Activated naive CD4-positive, alpha-beta T cell treated with anti-CD3 and anti-CD28 coated beads, Interleukin-2, amount 50 U/mL, for 16 hours (primary cell): ENCODE results near the gene NPFFR2.
"Not testable (repeated sequence)": the region's sequence is repeated elsewhere in the genome, so short reads cannot be mapped to it uniquely, and the experiment has no call there.

ENCODE experiments used
- DNase-seq: peaks from one replicate; pipeline ENCODE4 v3.0.0-alpha.2; 2020

The NPFFR2 gene

DNA sequence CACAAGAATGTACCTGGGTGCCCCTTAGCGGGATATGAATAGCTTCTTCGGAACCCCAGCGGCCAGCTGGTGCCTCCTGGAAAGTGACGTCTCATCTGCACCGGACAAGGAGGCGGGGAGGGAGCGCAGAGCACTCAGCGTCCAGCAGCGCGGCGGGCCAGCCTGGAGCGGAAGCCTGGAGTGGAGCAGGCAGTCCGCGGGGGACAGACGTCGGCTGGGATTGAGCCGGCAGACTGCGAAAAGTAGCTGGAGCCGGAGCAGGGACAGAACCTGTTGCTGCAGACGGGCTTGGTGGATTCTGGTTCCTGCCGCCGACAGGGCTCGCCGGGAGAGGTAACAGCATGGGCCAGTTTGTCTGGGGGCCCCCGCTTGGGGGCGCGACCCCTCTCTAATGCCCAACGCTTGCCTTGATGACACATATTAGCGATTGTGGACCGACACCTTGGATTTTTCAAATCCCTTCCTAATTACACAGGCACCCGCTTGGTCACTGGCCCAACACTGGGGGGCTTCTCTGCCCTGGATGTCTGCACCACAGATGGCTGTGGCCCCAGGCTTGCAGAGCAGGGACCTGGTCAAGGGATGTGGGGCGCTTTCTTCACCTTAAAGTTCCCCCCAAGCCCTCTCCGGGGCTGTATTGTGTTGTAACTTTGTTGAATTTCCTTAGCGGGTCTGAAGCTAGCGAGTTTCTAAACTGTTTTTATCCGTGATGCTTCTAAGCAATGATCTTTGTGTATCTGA lies at the start of gene NPFFR2:
TSS of gene NPFFR2 (plus strand) at position 133 of the 741 bp plus-strand sequence. CDS start 96,592 bp downstream, outside the sequence.
- DNase-seq = no peak

DNA sequence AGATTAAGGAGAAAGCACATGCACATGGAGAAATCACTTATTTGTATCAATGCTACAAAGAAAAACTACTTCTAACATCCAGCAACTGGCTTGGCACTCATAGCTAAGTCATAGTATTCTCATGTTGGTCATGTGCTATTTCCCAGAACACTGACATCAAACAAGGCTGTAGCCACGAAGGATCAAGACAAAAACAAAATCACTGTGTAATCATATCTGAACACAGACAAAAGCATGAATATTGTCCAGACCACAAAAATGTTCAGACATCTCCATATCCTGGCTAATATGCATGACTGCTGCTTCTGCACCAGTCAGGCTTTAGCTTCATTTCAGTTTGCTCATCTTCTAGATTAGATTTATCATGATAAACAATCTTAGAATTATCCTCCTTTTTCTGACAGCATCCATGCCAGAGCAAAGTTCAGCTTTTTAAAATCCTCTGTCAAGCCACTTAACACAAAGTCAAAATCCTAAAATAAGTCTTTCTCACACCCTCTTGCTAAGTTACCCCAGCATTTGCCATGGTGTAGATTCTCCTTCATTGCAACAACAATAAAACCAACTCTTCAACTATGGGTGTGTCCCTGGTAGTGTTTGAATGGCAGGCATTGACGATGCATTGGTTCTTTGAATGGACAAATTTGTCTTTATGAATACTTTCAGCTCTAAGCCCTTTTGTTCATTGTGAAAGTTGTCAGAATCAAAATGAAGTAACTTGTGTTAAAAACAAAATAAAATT lies 39.1 kb upstream of the NPFFR2 start:
- DNase-seq = no peak

DNA sequence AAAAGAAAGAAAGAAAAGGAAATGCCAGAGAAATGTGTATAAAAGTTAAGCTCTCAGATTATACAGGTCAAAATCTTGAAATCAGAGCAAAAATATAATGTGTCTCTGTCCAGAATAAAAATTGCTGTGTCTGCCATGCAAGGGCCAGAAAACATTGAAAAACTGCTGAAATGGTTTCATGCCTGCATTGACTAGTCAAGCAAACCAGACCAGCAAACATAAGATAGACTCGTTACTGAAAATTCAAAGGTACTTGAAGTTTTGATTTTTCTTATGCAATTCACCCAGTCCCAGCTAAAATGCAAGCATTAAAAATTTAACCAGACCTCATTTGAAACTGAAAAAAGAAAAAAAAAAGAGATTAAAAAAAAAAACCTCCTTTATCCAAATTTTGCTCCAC lies 37.2 kb upstream of the NPFFR2 start:
- no peak for DNase-seq

DNA sequence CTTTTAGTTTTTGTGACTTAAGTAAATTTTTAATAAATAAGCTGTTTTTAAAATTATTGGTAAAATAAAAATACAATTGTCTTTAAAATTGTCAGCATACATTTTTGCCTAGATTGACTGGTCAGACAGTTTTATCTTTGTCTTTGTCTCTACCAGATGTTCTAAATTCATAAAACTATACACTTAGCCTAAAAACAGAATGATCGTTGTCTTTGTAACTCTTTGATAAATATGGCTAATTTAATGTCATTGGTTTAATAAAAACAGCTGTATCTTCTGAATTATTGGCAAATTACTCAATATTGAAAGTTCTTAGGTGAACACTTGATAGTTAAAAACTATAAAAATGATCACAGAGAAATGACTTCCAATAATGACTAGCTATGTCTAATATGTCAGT lies 36.5 kb upstream of the NPFFR2 start:
- DNase-seq = no peak

DNA sequence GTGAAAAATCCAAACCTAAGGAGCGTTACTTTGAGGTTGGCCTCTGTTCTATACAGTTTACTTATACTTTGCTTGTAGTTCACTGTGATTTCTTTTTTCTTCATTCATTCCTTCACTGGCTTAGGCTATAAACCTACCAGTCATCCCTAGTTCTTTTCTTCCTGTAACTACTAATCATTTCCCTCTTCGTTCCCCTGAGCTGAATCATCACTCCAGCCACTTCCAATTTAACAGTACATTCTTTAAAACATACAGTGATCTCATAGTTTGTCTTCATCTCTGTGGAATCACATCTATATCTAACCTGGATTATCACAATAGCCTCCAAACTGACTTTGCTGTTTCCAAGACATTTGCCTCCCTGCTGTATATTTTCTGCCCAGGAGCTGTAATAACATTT lies 25.2 kb upstream of the NPFFR2 start:
- no peak for DNase-seq

DNA sequence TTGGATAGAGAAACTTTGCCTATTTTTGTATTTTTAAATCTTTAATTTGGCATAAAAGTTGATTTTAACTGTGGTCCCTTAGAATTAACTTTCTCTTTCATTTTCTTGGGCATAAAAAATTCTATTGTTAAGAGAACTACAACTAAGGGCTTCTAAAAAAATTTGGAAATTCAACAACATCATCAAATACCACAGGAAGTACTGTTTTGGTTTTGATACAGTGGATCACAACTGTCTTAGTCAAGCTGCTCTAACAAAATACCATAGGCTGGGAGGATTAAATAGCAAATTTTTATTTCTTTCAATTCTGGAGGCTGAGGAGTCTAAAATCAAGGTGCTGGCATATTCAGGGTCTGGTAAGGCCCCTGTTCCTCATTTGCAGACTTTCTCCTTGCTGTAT lies 19.9 kb upstream of the NPFFR2 start:
- no peak for DNase-seq

DNA sequence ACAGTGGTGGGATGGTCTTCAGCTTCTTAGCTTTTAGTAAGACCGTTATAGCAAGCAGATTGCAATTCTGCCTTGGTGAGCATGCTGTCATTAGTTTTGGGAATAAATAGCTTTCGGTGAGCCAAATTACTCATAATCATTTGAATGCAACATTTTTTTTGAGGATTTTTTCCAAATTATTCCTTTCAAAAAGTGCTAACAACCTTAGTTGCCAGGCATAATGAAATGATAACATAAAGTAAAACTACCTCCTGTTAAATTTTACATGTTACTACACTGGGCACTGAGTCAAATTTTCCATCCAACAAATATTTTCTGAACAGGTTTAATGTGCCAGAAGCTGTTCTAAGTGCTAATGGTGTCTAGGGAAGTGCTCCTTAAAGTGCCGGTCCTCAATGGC lies 15.8 kb upstream of the NPFFR2 start:
- DNase-seq = no peak

DNA sequence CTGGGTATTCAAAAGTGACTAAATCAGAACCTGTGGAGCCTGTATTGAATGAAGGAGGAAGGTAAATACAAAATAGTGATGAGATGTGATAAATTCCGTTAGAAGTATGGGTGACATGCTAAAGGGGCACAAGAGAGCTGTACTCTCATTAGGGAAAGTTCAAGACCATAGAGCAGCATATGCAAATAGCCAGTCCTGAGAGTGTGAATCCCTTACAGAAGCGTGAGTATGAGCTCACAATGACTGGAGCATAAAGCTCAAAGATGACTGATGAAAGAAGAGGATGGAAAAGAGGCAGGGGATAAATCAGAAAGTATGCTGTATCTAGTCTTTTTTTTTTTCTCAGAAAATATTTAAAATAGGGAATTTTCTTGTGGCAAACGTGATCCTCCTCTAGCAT lies 12.1 kb upstream of the NPFFR2 start:
- DNase-seq = no peak

DNA sequence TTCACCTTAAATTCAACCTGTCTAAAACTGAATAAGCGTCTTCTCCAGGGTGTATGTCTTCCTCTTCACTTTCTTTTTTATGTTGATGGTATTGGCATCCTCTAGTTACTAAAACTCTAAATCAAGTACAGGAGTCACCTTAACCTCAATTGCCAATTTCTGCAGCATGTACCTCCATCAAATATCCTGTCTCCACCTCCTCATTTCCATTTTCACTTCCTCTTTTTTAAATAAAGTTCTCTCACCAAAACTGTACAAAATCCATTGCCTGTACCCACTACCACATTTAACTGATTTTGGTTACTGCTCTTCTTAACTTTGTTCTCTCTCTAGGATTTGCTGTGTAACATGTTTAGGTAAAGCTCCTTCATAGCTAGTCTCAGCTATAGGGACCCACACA lies 9.2 kb upstream of the NPFFR2 start:
- no peak for DNase-seq

DNA sequence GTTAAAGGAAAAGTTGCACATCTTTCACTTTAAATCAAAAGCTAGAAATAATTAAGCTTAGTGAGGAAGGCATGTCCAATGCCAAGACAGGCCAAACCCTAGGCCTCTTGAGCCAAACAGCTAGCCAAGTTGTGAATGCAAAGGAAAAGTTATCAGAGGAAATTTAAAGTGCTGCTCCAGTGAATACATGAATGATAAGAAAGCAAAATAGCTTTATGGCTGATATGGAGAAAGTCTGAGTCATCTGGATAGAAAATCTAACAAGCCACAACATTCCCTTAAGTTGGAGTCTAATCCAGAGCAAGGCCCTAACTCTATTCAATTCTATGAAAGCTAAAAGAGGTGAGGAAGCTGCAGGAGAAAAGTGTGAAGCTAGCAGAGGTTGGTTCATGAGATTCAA lies 23.8 kb downstream of the NPFFR2 start:
- no peak for DNase-seq

DNA sequence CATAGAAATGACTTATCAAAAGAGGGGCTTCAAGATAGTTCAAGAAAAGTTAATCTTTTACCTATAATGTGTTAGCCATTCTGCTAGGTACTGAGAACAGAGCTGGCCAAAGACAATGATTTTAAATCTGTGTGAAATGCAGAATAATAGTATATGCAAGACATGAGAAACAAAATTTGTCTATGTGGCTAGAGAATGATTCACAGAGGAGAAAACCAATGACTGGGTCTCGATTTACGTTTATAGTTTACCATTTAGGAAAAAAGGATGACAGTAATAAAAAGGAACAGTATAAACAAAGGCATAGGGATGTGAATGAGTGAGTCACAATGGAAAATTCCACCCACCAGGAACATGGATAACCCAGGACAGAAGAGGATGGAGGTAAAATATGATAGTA lies 31.9 kb downstream of the NPFFR2 start:
- no peak for DNase-seq

DNA sequence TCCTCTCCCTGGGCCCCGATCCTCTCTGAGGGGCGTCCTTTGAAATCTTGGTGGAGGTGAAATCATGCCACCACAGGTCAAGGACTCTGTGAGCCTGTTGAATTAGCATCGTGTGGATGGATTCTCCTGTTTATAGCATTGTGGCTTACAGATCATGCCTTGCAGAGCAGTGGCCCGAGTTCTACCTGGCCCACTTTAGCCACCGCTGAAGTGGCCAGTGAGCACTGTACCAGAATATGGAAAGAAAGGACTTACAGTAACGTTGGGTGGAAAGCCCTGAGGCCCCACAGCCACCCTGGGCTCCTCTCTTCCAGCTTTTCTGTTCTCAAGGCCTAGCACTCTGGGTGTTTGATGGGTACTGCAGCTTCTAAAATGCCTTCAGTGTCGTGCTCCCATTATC lies 35.3 kb downstream of the NPFFR2 start:
- DNase-seq = no peak

DNA sequence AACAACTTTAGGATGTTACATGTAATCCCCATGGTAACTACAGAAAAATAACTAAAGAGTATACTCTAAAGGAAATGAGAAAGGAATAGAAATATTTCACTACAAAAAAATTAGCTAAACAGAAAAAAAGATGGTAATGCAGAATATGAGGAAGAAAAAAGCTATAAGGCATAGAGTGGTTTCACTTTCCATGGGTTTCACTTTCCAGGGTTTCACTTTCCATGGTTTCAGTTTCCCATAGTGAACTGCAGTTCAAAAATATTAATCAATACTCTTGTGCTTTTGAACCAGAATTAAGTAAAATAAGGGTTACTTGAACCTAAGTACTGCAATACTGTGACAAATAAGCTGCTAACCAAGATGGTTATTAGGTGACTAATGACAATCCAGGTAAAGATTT lies 42.0 kb downstream of the NPFFR2 start:
- no peak for DNase-seq

DNA sequence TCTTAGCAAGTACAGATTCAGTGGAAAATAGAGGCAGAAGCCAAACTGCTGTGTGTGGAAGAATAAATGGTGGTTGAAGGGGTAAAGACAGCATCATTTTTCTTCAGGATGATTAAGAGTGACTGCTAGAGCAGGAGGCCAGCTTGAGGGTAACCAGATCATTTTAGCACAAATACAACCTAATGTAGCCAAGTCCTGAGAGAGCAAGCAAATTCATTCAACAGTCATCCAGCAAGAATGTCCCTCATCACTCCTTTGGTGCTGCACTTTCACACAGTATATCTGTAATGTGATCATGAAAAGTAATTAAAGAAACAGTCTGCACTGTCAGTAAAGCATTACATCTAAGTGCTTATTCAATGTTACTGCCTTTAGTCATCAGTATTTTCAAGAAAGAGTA lies 44.8 kb downstream of the NPFFR2 start:
- DNase-seq = no peak

DNA sequence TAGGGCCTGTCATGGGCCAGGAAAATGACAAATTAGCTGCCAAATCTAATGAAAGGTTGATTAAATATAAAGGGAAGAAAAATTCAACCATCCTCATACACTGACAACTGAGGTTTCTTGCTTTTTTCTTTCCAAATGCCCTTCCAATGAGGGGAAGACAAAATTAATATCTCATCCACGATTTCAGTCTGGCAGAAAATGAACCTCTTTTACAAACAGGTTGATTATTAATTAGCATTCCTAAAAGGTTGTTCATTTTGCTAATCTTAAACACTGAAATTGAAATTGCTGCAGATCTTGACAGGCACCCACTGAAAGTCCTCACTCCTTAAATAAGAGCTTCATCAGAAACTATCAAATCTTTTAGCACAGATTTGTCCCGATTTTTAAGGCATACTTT lies 45.5 kb downstream of the NPFFR2 start:
- DNase-seq = no peak

DNA sequence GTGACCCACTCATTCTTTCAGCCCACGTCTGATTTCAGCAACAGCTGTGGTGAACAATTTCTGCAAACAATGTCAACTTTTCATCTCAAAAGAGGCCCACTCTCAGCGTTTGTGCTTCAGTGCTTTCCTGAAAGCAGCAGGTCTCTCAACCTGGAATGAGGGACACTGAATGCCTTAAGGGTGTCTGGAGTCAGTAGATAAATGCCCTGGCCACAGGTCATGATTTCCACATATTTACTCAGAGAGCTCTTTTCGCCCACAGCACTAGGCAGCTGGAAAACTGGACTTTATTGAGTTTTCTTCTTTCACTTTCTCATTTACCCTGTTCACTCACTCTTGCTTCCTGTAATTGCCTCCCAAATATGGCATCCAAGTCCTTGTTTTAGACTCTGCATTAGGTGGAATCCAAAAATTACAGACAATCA lies 52.8 kb downstream of the NPFFR2 start:
- DNase-seq = no peak

DNA sequence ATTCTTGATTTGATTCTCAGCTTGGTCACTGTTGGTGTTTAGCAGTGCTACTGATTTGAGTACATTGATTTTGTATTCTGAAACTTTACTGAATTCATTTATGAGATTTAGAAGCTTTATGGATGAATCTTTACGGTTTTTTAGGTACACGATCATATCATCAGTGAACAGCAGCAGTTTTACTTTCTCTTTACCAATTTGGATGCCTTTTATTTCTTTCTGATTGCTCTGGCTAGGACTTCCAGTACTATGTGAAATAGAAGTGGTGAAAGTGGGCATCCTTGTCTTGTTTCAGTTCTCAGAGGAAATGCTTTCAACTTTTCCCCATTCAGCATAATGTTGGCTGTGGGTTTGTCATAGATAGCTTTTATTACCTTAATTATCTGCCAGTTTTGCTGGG lies 58.8 kb downstream of the NPFFR2 start:
- not testable (repeated sequence) for DNase-seq

DNA sequence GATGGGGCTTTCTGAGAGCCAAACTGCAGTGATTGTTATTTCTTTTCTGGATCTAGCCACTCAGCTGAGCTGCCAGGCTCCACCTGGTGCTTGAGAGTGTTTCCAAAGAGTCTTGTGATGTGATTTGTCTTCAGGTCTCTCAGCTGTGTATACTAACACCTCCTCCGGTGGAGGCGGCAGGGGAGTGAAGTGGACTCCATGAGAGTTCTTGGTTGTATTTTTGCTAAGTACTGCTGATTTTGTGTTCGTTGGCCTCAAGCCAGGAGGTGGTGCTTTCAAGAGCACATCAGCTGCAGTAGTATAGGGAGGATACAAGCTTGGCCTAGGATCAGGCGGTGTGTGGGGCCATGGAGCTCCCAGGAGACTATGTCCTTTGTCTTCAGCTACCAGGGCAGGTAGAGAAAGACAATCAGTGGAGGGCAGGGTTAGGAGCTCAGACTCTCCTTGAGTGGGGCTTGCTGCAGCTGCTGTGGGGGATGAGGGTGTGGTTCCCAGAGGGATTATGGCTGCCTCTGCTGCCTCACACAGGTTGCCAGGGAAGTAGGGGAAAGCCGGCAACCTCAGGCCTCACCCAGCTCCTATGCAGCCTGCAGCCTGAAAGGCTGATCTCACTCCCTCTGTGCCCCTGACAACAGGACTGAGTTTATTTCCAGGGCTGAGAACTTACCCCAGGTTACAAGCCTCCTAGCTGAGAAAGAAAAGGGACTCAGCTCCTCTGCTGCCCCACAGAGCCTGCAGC lies 62.4 kb downstream of the NPFFR2 start:
- no peak for DNase-seq

DNA sequence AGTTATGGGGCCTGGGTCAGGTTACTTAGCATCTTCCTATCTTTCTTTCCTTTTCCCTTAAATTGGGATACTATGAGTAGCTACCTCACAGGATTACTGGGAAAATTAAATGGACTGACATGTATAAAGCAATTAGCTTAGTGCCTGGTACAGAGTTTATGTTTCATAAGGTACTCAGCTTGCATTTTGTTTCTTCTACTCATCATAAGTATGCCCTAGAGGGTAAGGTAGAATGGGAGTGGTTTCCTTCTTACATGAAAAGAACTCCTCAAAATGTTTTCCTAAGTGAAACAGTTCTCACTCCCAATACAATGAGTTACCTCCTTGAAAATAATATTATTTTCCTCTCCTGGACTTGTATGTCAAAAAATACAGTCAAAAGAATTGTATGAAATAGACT lies 75.7 kb downstream of the NPFFR2 start:
- no peak for DNase-seq

DNA sequence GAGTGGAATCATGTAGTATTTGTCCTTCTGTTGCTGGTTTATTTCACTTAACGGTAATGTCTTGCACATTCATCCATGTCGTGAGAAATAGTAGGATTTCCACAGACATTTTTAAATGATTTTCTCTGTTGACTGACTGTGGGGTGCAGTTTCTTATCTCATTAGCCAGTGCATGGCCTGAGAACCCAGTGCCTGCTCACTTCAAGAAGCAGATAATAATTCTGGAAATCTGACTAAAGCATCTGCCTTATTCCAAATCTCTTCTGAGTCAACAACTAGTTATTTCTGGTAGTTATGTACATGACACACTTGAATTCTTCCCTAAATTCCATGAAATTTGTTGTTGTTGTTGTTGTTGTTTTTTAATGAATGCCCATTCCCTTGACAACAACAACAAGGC lies 77.6 kb downstream of the NPFFR2 start:
- no peak for DNase-seq

DNA sequence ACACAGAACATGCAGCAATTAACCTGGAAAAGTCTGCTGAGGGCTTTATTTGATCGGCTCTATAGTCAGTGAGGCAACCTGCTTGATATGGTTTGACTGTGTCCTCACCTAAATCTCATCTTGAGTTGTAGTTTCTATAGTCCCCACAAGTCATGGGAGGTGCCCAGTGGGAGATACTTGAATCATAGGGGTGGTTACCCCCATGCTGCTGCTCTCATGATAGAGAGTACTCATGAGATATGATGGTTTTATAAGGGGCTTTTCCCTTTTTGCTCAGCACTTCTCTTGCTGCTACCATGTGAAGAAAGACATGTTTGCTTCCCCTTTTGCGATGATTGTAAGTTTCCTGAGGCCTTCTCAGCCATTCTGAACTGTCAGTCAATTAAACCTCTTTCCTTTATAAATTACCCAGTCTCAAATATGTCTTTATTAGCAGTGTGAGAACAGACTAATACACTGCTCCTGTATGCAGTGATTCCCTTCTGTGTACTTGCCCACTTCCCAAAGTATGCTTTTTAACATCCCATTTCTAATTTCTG lies 78.2 kb downstream of the NPFFR2 start:
- DNase-seq = no peak

DNA sequence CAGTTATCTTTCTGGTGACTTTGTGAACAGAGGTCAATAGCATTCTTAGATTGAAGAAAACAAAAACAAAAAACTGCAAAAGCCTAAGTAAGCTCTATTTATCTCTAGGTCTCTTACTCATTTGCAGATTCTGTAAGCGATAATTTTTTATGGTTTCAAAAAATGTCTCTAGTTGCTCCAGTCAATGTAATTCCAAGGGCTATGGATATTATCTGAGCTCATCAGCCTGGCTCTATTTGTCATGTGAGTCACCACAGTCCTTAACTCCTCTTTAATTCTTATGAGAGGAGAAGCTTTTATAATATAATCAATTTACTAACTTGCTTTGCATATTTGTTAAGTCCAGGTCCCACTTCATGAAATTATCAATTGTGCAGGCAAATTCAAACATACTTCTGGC lies 79.1 kb downstream of the NPFFR2 start:
- no peak for DNase-seq

DNA sequence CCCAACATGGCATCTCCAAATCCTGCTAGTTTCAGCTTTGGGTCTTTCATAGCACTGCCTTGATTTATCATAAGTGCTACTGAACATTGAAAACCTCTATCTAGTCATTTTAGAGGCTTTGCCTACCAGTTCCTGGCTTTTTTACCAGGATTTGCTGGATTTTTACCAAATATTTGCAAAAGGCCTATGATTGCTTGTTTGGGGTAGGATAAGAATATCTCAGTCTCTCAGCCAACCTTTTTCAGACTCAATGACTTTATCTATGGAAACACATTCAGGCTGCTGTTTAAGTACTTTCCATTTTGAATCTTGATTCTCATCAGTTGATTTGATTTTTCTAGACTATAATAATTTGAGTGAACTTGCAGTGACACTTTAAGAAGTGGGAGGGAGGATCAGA lies 80.1 kb downstream of the NPFFR2 start:
- no peak for DNase-seq
